DOHH2 (cell line): Measurements from ENCODE around the gene TNK1.

Source experiments
- EZH2phosphoT487 ChIP-seq: fragments of 200-600 bp; sonication (generic); IDR thresholded peaks from 2 replicates; pipeline ENCODE4 v1.6.1; 2017; ENCODE audit warnings: borderline replicate concordance, mild to moderate bottlenecking, antibody characterized with exemption, low read length, moderate library complexity, mixed read lengths
- TF ChIP-seq, protein P1 (sequence below): fragments of 200-600 bp; sonication (generic); IDR thresholded peaks from one replicate; pipeline ENCODE4 v1.5.1; 2014; ENCODE audit warnings: antibody characterized with exemption, mild to moderate bottlenecking, low read depth, low read length; ENCODE audit not compliant: poor library complexity, severe bottlenecking

DNA sequence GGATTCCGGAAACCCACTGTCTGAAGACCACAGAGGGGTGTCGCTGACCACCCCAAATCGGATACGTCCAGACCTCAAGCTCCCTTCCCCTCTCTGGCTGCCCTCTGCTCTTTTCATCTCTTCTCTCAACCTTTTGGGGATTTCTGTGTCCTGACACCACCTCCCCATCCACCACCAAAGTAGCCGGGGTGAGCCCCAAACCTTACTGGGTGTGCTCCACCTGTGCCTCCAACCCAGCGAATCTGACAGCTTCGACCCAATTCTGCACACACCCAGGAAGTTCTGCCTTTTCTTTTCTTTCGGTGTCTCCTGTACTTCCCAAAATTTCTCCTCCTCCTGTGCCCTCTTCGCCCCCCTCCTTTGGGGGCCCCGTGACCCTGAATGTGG lies 28.4 kb upstream of the TNK1 start:
- TF ChIP-seq, protein P1, sequence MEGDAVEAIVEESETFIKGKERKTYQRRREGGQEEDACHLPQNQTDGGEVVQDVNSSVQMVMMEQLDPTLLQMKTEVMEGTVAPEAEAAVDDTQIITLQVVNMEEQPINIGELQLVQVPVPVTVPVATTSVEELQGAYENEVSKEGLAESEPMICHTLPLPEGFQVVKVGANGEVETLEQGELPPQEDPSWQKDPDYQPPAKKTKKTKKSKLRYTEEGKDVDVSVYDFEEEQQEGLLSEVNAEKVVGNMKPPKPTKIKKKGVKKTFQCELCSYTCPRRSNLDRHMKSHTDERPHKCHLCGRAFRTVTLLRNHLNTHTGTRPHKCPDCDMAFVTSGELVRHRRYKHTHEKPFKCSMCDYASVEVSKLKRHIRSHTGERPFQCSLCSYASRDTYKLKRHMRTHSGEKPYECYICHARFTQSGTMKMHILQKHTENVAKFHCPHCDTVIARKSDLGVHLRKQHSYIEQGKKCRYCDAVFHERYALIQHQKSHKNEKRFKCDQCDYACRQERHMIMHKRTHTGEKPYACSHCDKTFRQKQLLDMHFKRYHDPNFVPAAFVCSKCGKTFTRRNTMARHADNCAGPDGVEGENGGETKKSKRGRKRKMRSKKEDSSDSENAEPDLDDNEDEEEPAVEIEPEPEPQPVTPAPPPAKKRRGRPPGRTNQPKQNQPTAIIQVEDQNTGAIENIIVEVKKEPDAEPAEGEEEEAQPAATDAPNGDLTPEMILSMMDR = peak; percentile 51
- TF ChIP-seq EZH2phosphoT487 = no peak
